HCT116 (cell line): ENCODE measurements around the gene GABPB2. TPM values are rescaled to one million over a fixed set of nuclear protein-coding genes. Genes with fewer than 3 reads are reported as not detected.

ENCODE experiments used
- ATAC-seq: fragments of 200-7000 bp; cut with Tn5 transposase; 2 replicates; pipeline ENCODE4 v1.9.1; 2020; ENCODE audit warnings: mild to moderate bottlenecking, moderate library complexity
- BruUV-seq: library from RNA; stranded (reverse); fragments of 400-500 nt; replicated peaks from 2 replicates; lab custom pipeline; 2021; lab: Mats Ljungman, UMichigan
- CTCF ChIA-PET: fragments of 300-600 bp; sonication (Branson Sonifier 250); formaldehyde crosslinking; loops from one replicate; lab custom pipeline; 2021; ENCODE audit warnings: antibody characterized with exemption; lab: Charles Lee
- POLR2A ChIA-PET: fragments of 300-600, 350-600 bp; sonication (Branson Sonifier 250); formaldehyde crosslinking; loops from one replicate; lab custom pipeline; 2021; ENCODE audit warnings: antibody characterized with exemption; lab: Charles Lee
- RAD21 ChIA-PET, 2 experiments: fragments of 300-600 bp; sonication (Branson Sonifier 250); formaldehyde crosslinking; loops; one replicate each; lab custom pipeline; 2023; ENCODE audit warnings: low total read pairs in 2 of 2; ENCODE audit not compliant: uncharacterized antibody in 2 of 2, unreplicated experiment in 2 of 2, low non-redundant PET in 1 of 2; lab: Charles Lee
- DNase-seq: peaks from one replicate; pipeline ENCODE4 v3.0.0-alpha.2; 2010; ENCODE audit warnings: low read depth, low spot score
- H2AFZ ChIP-seq: fragments of 200-600 bp; shearing (Covaris generic), sonication (generic); 2 replicates; pipeline ENCODE4 v1.6.1; 2017; ENCODE audit warnings: low read depth, mixed run types, mixed read lengths, antibody characterized with exemption, low read length; ENCODE audit not compliant: poor library complexity, severe bottlenecking
- H3K27ac ChIP-seq: 2 replicates; pipeline ENCODE4 v1.5.1; 2012; ENCODE audit warnings: low read depth, low read length
- H3K27me3 ChIP-seq: fragments of 200-600 bp; sonication (generic); 2 replicates; pipeline ENCODE4 v1.6.1; 2016; ENCODE audit warnings: mixed run types, low read length, mixed read lengths; ENCODE audit not compliant: insufficient read depth
- H3K36me3 ChIP-seq, 2 experiments: fragments of 200-500 bp in 1 of 2; fragments of 200-600 bp in 1 of 2; sonication (Bioruptor generic) in 1 of 2; sonication (generic) in 1 of 2; 2 replicates each; pipeline versions ENCODE4 v1.5.1 to v1.6.1; 2014 to 2016; ENCODE audit warnings: low read length in 2 of 2, inconsistent platforms in 1 of 2, mixed read lengths in 1 of 2, mixed run types in 1 of 2; ENCODE audit not compliant: insufficient read depth in 2 of 2, control insufficient read depth in 1 of 2
- H3K4me1 ChIP-seq, 2 experiments: fragments of 200-600 bp in 1 of 2; sonication (generic) in 1 of 2; 2 replicates each; pipeline versions ENCODE4 v1.5.1 to v1.6.1; 2012 to 2017; ENCODE audit warnings: low read length in 2 of 2, inconsistent platforms in 1 of 2, mild to moderate bottlenecking in 1 of 2, mixed read lengths in 1 of 2, mixed run types in 1 of 2, moderate library complexity in 1 of 2; ENCODE audit not compliant: insufficient read depth in 2 of 2, control insufficient read depth in 1 of 2
- H3K4me2 ChIP-seq: fragments of 200-600 bp; sonication (generic); 2 replicates; pipeline ENCODE4 v1.6.1; 2017; ENCODE audit warnings: mixed run types, low read length, mixed read lengths
- H3K4me3 ChIP-seq, 2 experiments: fragments of 200-600 bp in 1 of 2; sonication (generic) in 1 of 2; replicated peaks in 1 of 2; 2 replicates each; pipeline ENCODE4 v1.5.1; 2011 to 2016; ENCODE audit warnings: low read length in 2 of 2, control low read depth in 1 of 2, low read depth in 1 of 2, mild to moderate bottlenecking in 1 of 2, mixed read lengths in 1 of 2, mixed run types in 1 of 2
- H3K79me2 ChIP-seq: fragments of 200-600 bp; sonication (generic); 2 replicates; pipeline ENCODE4 v1.6.1; 2017; ENCODE audit warnings: mild to moderate bottlenecking, mixed run types, low read length, moderate library complexity, mixed read lengths; ENCODE audit not compliant: insufficient read depth
- H3K9ac ChIP-seq: fragments of 200-600 bp; sonication (generic); 2 replicates; pipeline ENCODE4 v1.6.1; 2016; ENCODE audit warnings: low read length, mixed read lengths
- H3K9me2 ChIP-seq: fragments of 200-600 bp; sonication (generic), shearing (Covaris generic); 2 replicates; pipeline ENCODE4 v1.6.1; 2017; ENCODE audit warnings: mixed run types, mild to moderate bottlenecking, moderate library complexity; ENCODE audit not compliant: insufficient read depth
- H3K9me3 ChIP-seq, 2 experiments: fragments of 200-500 bp in 1 of 2; fragments of 200-600 bp in 1 of 2; sonication (Bioruptor generic) in 1 of 2; sonication (generic) in 1 of 2; 2 replicates each; pipeline ENCODE4 v1.6.1; 2014 to 2017; ENCODE audit warnings: low read length in 2 of 2, mixed read lengths in 2 of 2, inconsistent platforms in 1 of 2, low read depth in 1 of 2, mild to moderate bottlenecking in 1 of 2, mixed run types in 1 of 2, moderate library complexity in 1 of 2; ENCODE audit not compliant: control insufficient read depth in 1 of 2, insufficient read depth in 1 of 2
- H4K20me1 ChIP-seq: fragments of 200-600 bp; sonication (generic), shearing (Covaris generic); 2 replicates; pipeline ENCODE4 v1.6.1; 2017; ENCODE audit warnings: mixed run types, mild to moderate bottlenecking, moderate library complexity; ENCODE audit not compliant: insufficient read depth
- ATF3 ChIP-seq: IDR thresholded peaks from 2 replicates; pipeline ENCODE4 v1.6.1; 2012
- CBX3 ChIP-seq: IDR thresholded peaks from 2 replicates; pipeline ENCODE4 v1.6.1; 2012; ENCODE audit warnings: low read depth
- CTCF ChIP-seq, 3 experiments: fragments of 200-600 bp in 1 of 3; sonication (generic) in 1 of 3; IDR thresholded peaks in 2 of 3; conservative IDR thresholded peaks in 1 of 3; 2 replicates each; pipeline ENCODE4 v1.5.1; 2012 to 2017; ENCODE audit warnings: low read depth in 2 of 3, low read length in 2 of 3, antibody characterized with exemption in 1 of 3, borderline replicate concordance in 1 of 3, control low read depth in 1 of 3, mild to moderate bottlenecking in 1 of 3, mixed read lengths in 1 of 3, mixed run types in 1 of 3, moderate library complexity in 1 of 3; ENCODE audit not compliant: insufficient read depth in 1 of 3
- EGR1 ChIP-seq: IDR thresholded peaks from 2 replicates; pipeline ENCODE4 v1.6.1; 2012; ENCODE audit warnings: low read depth
- ELF1 ChIP-seq: IDR thresholded peaks from 2 replicates; pipeline ENCODE4 v1.6.1; 2012; ENCODE audit warnings: low read depth, borderline replicate concordance
- EZH2 ChIP-seq: fragments of 200-600 bp; sonication (generic); IDR thresholded peaks from 2 replicates; pipeline ENCODE4 v1.6.1; 2017; ENCODE audit warnings: antibody characterized with exemption, mixed run types
- FOSL1 ChIP-seq: IDR thresholded peaks from 2 replicates; pipeline ENCODE4 v1.6.1; 2012; ENCODE audit warnings: low read depth
- RAD21 ChIP-seq: IDR thresholded peaks from 2 replicates; pipeline ENCODE4 v1.6.1; 2012; ENCODE audit warnings: low read depth, mild to moderate bottlenecking
- SIN3A ChIP-seq: IDR thresholded peaks from 2 replicates; pipeline ENCODE4 v1.6.1; 2012; ENCODE audit warnings: low read depth
- SP1 ChIP-seq: IDR thresholded peaks from 2 replicates; pipeline ENCODE4 v1.6.1; 2012; ENCODE audit warnings: low read depth
- SRF ChIP-seq: IDR thresholded peaks from 2 replicates; pipeline ENCODE4 v1.6.1; 2012; ENCODE audit warnings: low read depth
- YY1 ChIP-seq: IDR thresholded peaks from 2 replicates; pipeline ENCODE4 v1.6.1; 2011; ENCODE audit warnings: low read length, low read depth, moderate library complexity, mild to moderate bottlenecking; ENCODE audit not compliant: insufficient replicate concordance; ENCODE audit errors: extremely low read depth
- ZNF274 ChIP-seq: fragments of 200-500 bp; sonication (Bioruptor generic); IDR thresholded peaks from 2 replicates; pipeline ENCODE4 v1.6.1; 2014; ENCODE audit warnings: mild to moderate bottlenecking, low read depth, low read length, inconsistent platforms
- intact Hi-C: fragments of 100-400 bp; cut with micrococcal nuclease; formaldehyde crosslinking; loops from 2 replicates; pipeline ENCODE4 v1.10.0; 2022
- total RNA-seq: library from RNA; stranded (reverse); gene quantifications from one replicate; pipeline ENCODE4 v1.2.1, GENCODE V29; 2021; ENCODE audit not compliant: unreplicated experiment

GABPB2 gene
- total RNA-seq, 1 experiment from 2014 or later: 7.7 TPM

GRCh38 chr1:151134991-151135390 is 64.4 kb downstream of the GABPB2 start:
- Histone ChIP-seq H3K36me3 (no peaks in the 10 kb centered on the region), H4K20me1 (no peaks in the 10 kb centered on the region), H2AFZ (no peak overlapping the region), H3K4me1 (no peaks in the 10 kb centered on the region), H3K9me3 (no peaks in the 10 kb centered on the region), H3K27ac (no peak overlapping the region), H3K9ac (no peak overlapping the region), H3K4me2 (no peak overlapping the region), H3K79me2 (no peaks in the 10 kb centered on the region), H3K4me3 (no peak overlapping the region), H3K9me2 (no peaks in the 10 kb centered on the region), H3K27me3 (no peaks in the 10 kb centered on the region)
- CTCF ChIA-PET: no interaction called here
- RAD21 ChIA-PET: no interaction called here
- BruUV-seq: no TSS peak
- intact Hi-C loops: no loop called here
- ATAC-seq (no peak; the same call in 1 of the 2 replicates), DNase-seq (no peak)
- POLR2A ChIA-PET: no interaction called here
- TF ChIP-seq CBX3: no peak
- TF ChIP-seq SP1: no peak
- no peak for TF ChIP-seq ATF3
- no peak for TF ChIP-seq EGR1
- TF ChIP-seq ZNF274: no peak
- no peak for TF ChIP-seq ELF1
- no peak for TF ChIP-seq RAD21
- no peak for TF ChIP-seq EZH2
- TF ChIP-seq FOSL1: no peak
- TF ChIP-seq SRF: no peak
- no peak for TF ChIP-seq YY1
- no peak for TF ChIP-seq SIN3A
- no peak for TF ChIP-seq CTCF (IDR thresholded peaks at IDR 0.05 in 2 of 3, conservative IDR thresholded peaks at IDR 0.05 in 1 of 3; ENCODE audit: borderline replicate concordance in 1 of 3, insufficient read depth in 1 of 3, low read depth in 2 of 3, low read length in 2 of 3)
